Activated T-helper 1 cell treated with anti-CD3 and anti-CD28 coated beads, Interleukin-12 subunit alpha, Interleukin-12 subunit beta, Interleukin-2, Interleukin-4 antibody, amounts not matched to agents 30 ng/mL and 10 ng/mL and 1 ng/mL, durations not matched to agents 14 hours and 24 hours and 36 hours (primary cell): Measurements from ENCODE around the gene PROB1. TPM values are rescaled to one million over a fixed set of nuclear protein-coding genes. Genes with fewer than 3 reads are reported as not detected.
"Not testable (repeated sequence)": the region's sequence is repeated elsewhere in the genome, so short reads cannot be mapped to it uniquely, and the experiment has no call there.

Experiments used
- DNase-seq: peaks from one replicate; pipeline ENCODE4 v3.0.0; 2021; ENCODE audit warnings: low spot score
- H3K27ac Mint-ChIP-seq: one replicate; pipeline ENCODE4 v1.8.0; 2021; ENCODE audit warnings: mild to moderate bottlenecking, mixed read lengths
- H3K27me3 Mint-ChIP-seq: one replicate; pipeline ENCODE4 v1.8.0; 2022; ENCODE audit warnings: mild to moderate bottlenecking, moderate library complexity, mixed read lengths; ENCODE audit not compliant: insufficient read depth
- H3K36me3 Mint-ChIP-seq: one replicate; pipeline ENCODE4 v1.8.0; 2021; ENCODE audit warnings: low read depth, mixed read lengths
- H3K4me1 Mint-ChIP-seq: one replicate; pipeline ENCODE4 v1.8.0; 2021; ENCODE audit warnings: low read depth, mixed read lengths
- H3K4me3 Mint-ChIP-seq: one replicate; pipeline ENCODE4 v1.8.0; 2021; ENCODE audit warnings: mild to moderate bottlenecking, moderate library complexity, mixed read lengths
- H3K9me3 Mint-ChIP-seq: one replicate; pipeline ENCODE4 v1.8.0; 2021; ENCODE audit warnings: mixed read lengths
- intact Hi-C: fragments of 100-400 bp; cut with micrococcal nuclease; formaldehyde crosslinking; loops from one replicate; pipeline ENCODE4 v1.15.1; 2024
- total RNA-seq: library from RNA; stranded (reverse); gene quantifications from 2 replicates; pipeline ENCODE4 v1.2.3, GENCODE V29; 2022

The PROB1 gene
- 9.1 and 9.3 TPM in 2 replicates for total RNA-seq

- H3K36me3 Mint-ChIP-seq = peaks cover 12% of the 10 kb centered on the region
- no peaks in the 10 kb centered on the region for H3K27me3 Mint-ChIP-seq
- peak within 1 kb of the TSS; percentile 96 for H3K4me3 Mint-ChIP-seq
- H3K27ac Mint-ChIP-seq = no peak within 1 kb of the TSS
- H3K9me3 Mint-ChIP-seq = no peaks in the 10 kb centered on the region
- H3K4me1 Mint-ChIP-seq = peaks cover 50% of the 10 kb centered on the region
- DNase-seq = no peak
- intact Hi-C loops = loop anchor here (5.0 kb wide), 2 partner anchors 198 to 712 kb away; partner anchors contain the start of gene SIL1
Observed at GRCh38 chr5:139394654-139395566, at the start of gene PROB1. TSS of gene PROB1 (minus strand) at chr5:139395104. CDS start at chr5:139395081, 23 bp downstream.

GRCh38 chr5:139443831-139444453 lies 49.0 kb upstream of the PROB1 start:
- Mint-ChIP-seq H3K4me3 (peak overlapping the region; percentile 51), H3K4me1 (peaks cover 85% of the 10 kb centered on the region), H3K9me3 (peaks cover 17% of the 10 kb centered on the region), H3K36me3 (peaks cover 21% of the 10 kb centered on the region), H3K27me3 (no peaks in the 10 kb centered on the region), H3K27ac (peak overlapping the region; percentile 76)
- intact Hi-C loops = no loop called here
- DNase-seq = no peak

- H3K4me3 Mint-ChIP-seq = not testable (repeated sequence)
- H3K27ac Mint-ChIP-seq = peak overlapping the region; percentile 99
Observed at GRCh38 chr5:139440416-139440815, 45.5 kb upstream of the PROB1 start.

GRCh38 chr5:139439013-139439903 lies 44.4 kb upstream of the PROB1 start, which contains the start of gene DNAJC18:
TSS of gene DNAJC18 (minus strand) at chr5:139439525. CDS start at chr5:139439445, 80 bp downstream.
- no peaks in the 10 kb centered on the region for H3K27me3 Mint-ChIP-seq
- H3K9me3 Mint-ChIP-seq = no peaks in the 10 kb centered on the region
- DNase-seq = peak; percentile 86
- H3K4me1 Mint-ChIP-seq = peaks cover 66% of the 10 kb centered on the region
- H3K4me3 Mint-ChIP-seq = peak within 1 kb of the TSS; percentile 95
- H3K27ac Mint-ChIP-seq = peak within 1 kb of the TSS; percentile 99
- H3K36me3 Mint-ChIP-seq = peaks cover 14% of the 10 kb centered on the region
- intact Hi-C loops = loop anchor here (1.0 to 5.0 kb wide), 9 partner anchors 8 to 138 kb away; partner anchors contain the start of genes SPATA24, STING1 and UBE2D2

More at GRCh38 chr5:139440416-139440815, 45.5 kb upstream of the PROB1 start:
- intact Hi-C loops, H3K27me3 Mint-ChIP-seq, H3K36me3 Mint-ChIP-seq, DNase-seq, H3K9me3 Mint-ChIP-seq: not testable (repeated sequence)
- peaks cover 71% of the 10 kb centered on the region for H3K4me1 Mint-ChIP-seq

GRCh38 chr5:139438707-139439012 lies 43.8 kb upstream of the PROB1 start:
- no peaks in the 10 kb centered on the region for H3K9me3 Mint-ChIP-seq
- H3K27ac Mint-ChIP-seq = peak overlapping the region; percentile 79
- peaks cover 14% of the 10 kb centered on the region for H3K36me3 Mint-ChIP-seq
- intact Hi-C loops = loop anchor here (1.0 to 5.0 kb wide), 9 partner anchors 9 to 139 kb away; partner anchors contain the start of genes SPATA24, STING1 and UBE2D2
- H3K27me3 Mint-ChIP-seq = no peaks in the 10 kb centered on the region
- no peak for DNase-seq
- H3K4me3 Mint-ChIP-seq = peak overlapping the region; percentile 95
- H3K4me1 Mint-ChIP-seq = peaks cover 60% of the 10 kb centered on the region

- Mint-ChIP-seq H3K27me3 (no peaks in the 10 kb centered on the region), H3K4me3 (no peak overlapping the region), H3K9me3 (no peaks in the 10 kb centered on the region), H3K27ac (no peak overlapping the region), H3K4me1 (peaks cover 34% of the 10 kb centered on the region), H3K36me3 (peaks cover 23% of the 10 kb centered on the region)
- intact Hi-C loops = loop anchor here (5.0 kb wide), 1 partner anchor 142 kb away; no protein-coding TSS in a partner anchor
- no peak for DNase-seq
Observed at GRCh38 chr5:139435676-139436075, 40.8 kb upstream of the PROB1 start.

- H3K4me3 Mint-ChIP-seq = no peak overlapping the region
- no peak overlapping the region for H3K27ac Mint-ChIP-seq
- peaks cover 10% of the 10 kb centered on the region for H3K4me1 Mint-ChIP-seq
- no peaks in the 10 kb centered on the region for H3K9me3 Mint-ChIP-seq
- no peaks in the 10 kb centered on the region for H3K27me3 Mint-ChIP-seq
- no peak for DNase-seq
- intact Hi-C loops = no loop called here
- peaks cover 27% of the 10 kb centered on the region for H3K36me3 Mint-ChIP-seq
Observed at GRCh38 chr5:139431706-139432105, 36.8 kb upstream of the PROB1 start.

GRCh38 chr5:139430015-139430414 lies 35.1 kb upstream of the PROB1 start:
- no peak for DNase-seq
- Mint-ChIP-seq H3K36me3 (peaks cover 34% of the 10 kb centered on the region), H3K9me3 (no peaks in the 10 kb centered on the region), H3K4me1 (peaks cover 10% of the 10 kb centered on the region), H3K27me3 (no peaks in the 10 kb centered on the region), H3K27ac (no peak overlapping the region), H3K4me3 (no peak overlapping the region)
- intact Hi-C loops = no loop called here

GRCh38 chr5:139426203-139426885 lies 31.4 kb upstream of the PROB1 start:
- H3K27me3 Mint-ChIP-seq = no peaks in the 10 kb centered on the region
- no peaks in the 10 kb centered on the region for H3K9me3 Mint-ChIP-seq
- H3K36me3 Mint-ChIP-seq = peaks cover 42% of the 10 kb centered on the region
- no peak overlapping the region for H3K27ac Mint-ChIP-seq
- no peak for DNase-seq
- intact Hi-C loops = no loop called here
- H3K4me1 Mint-ChIP-seq = peaks cover 24% of the 10 kb centered on the region
- no peak overlapping the region for H3K4me3 Mint-ChIP-seq

- no peak for DNase-seq
- H3K4me1 Mint-ChIP-seq = peaks cover 24% of the 10 kb centered on the region
- H3K27ac Mint-ChIP-seq = no peak overlapping the region
- no peaks in the 10 kb centered on the region for H3K27me3 Mint-ChIP-seq
- peaks cover 41% of the 10 kb centered on the region for H3K36me3 Mint-ChIP-seq
- intact Hi-C loops = no loop called here
- H3K9me3 Mint-ChIP-seq = no peaks in the 10 kb centered on the region
- H3K4me3 Mint-ChIP-seq = no peak overlapping the region
Observed at GRCh38 chr5:139425497-139425896, 30.6 kb upstream of the PROB1 start.

GRCh38 chr5:139422307-139422893 lies 27.5 kb upstream of the PROB1 start:
- DNase-seq = peak; percentile 54
- intact Hi-C loops = loop anchor here (1.0 to 5.0 kb wide), 10 partner anchors 17 to 343 kb away; partner anchors contain the start of genes DNAJC18, SPATA24, STING1 and UBE2D2
- Mint-ChIP-seq H3K36me3 (peaks cover 46% of the 10 kb centered on the region), H3K9me3 (no peaks in the 10 kb centered on the region), H3K4me1 (peaks cover 22% of the 10 kb centered on the region), H3K27me3 (no peaks in the 10 kb centered on the region), H3K4me3 (no peak overlapping the region), H3K27ac (peak overlapping the region; percentile 26)
